Heart left ventricle (tissue), 16 donors: ENCODE measurements around the gene ATP6V0E2. TPM values are rescaled to one million over a fixed set of nuclear protein-coding genes. Genes with fewer than 3 reads are reported as not detected.

Experiments
- ATAC-seq, 4 donors: fragments of 200-7000 bp; cut with Tn5 transposase; one replicate each; pipeline ENCODE4 v1.9.1; 2020 to 2022; ENCODE audit warnings: moderate library complexity in 4 of 4, mild to moderate bottlenecking in 3 of 4, moderate number of reproducible peaks in 1 of 4
- DNase-seq, 5 donors: peaks; one replicate each; pipeline ENCODE4 v3.0.0-alpha.2; 2020
- H3K27ac ChIP-seq, 12 donors: fragments of 200-600 bp; sonication (generic) in 4 of 12; one replicate each; pipeline versions ENCODE4 v1.5.0 to v1.8.0; 2016 to 2022; ENCODE audit warnings: mild to moderate bottlenecking in 2 of 12
- H3K27me3 ChIP-seq, 9 donors: fragments of 200-600 bp; sonication (generic) in 2 of 9; one replicate each; pipeline versions ENCODE4 v1.5.1 to v1.8.0; 2016 to 2022; ENCODE audit warnings: mild to moderate bottlenecking in 3 of 9
- H3K36me3 ChIP-seq, 9 donors: fragments of 200-600 bp; sonication (generic) in 2 of 9; one replicate each; pipeline versions ENCODE4 v1.5.0 to v1.8.0; 2018 to 2022; ENCODE audit warnings: mild to moderate bottlenecking in 2 of 9
- H3K4me1 ChIP-seq, 12 donors: fragments of 200-600 bp; sonication (generic) in 4 of 12; one replicate each; pipeline versions ENCODE4 v1.5.0 to v1.8.0; 2016 to 2022; ENCODE audit warnings: mild to moderate bottlenecking in 3 of 12
- H3K4me3 ChIP-seq, 12 donors: fragments of 200-600 bp; sonication (generic) in 4 of 12; one replicate each; pipeline versions ENCODE4 v1.5.0 to v1.8.0; 2017 to 2022; ENCODE audit warnings: mild to moderate bottlenecking in 9 of 12, moderate library complexity in 4 of 12
- H3K9me3 ChIP-seq, 12 donors: fragments of 200-600 bp; sonication (generic) in 4 of 12; one replicate each; pipeline versions ENCODE4 v1.5.0 to v1.8.0; 2016 to 2022; ENCODE audit warnings: mild to moderate bottlenecking in 1 of 12
- CTCF ChIP-seq, 12 donors: fragments of 200-600 bp; sonication (generic) in 4 of 12; IDR thresholded peaks; one replicate each; pipeline versions ENCODE4 v1.5.0 to v1.8.0; 2018 to 2022; ENCODE audit warnings: antibody characterized with exemption in 12 of 12, mild to moderate bottlenecking in 5 of 12
- POLR2A ChIP-seq, 2 donors: fragments of 450-650 bp; IDR thresholded peaks; one replicate each; pipeline ENCODE4 v1.6.1; 2017; ENCODE audit warnings: antibody characterized with exemption in 2 of 2, mild to moderate bottlenecking in 2 of 2, moderate library complexity in 2 of 2
- WGBS, 4 donors: extraction: QIAGEN DNeasy Blood & Tissue Kit in 2 of 4; methylation state at CpG; one replicate each; pipeline versions ENCODE4 v1.1.5 to v1.1.7; 2013 to 2018; 5-methylcytosine and 5-hydroxymethylcytosine counted together
- intact Hi-C, 10 donors: fragments of 100-400 bp; cut with DNase I; formaldehyde crosslinking; loops; one replicate each; pipeline versions ENCODE4 v1.11.1 to v1.14.2; 2022
- polyA plus RNA-seq, 2 donors: library from polyadenylated mRNA; stranded (reverse); fragments of 200-250 nt; gene quantifications; one replicate each; pipeline ENCODE4 v1.2.3, GENCODE V29; 2013
- total RNA-seq, 9 donors: library from RNA; depleted of rRNA in 2 of 9; stranded (reverse); fragments of >200 nt in 2 of 9; fragmentation: NEBNext Ultra II Directional in 3 of 9; extraction: Animal tissue kit (Norgen Biotek cat#: 25700) in 3 of 9; gene quantifications; one replicate each; pipeline versions ENCODE4 v1.1.0 to v1.2.4, GENCODE V29; 2016 to 2023
- donor health status: ischemic (EF 13 %, LVEDD 7.1; RV severe dilation, severe dysfunction).
- donor health status: healthy with polysubstance abuse.
- donor health status: DM: no; HTN: yes; CAD: no.
- donor health status: DM: no; HTN: no; CAD: no.
- donor health status: ischemic (EF 25% LVEDD 6.9; RV normal size, moderate dysfunction).
- donor health status: ischemic (EF 25% LVEDD 5.7; RV mildly dilated, moderate dysfunction).
- donor health status: healthy.
- donor health status: DM: yes; HTN: yes; CAD: no.
- donor health status: ischemic (EF 35%, LVEDD 5.7; RV mildly dilated, moderate dysfunction).
- donor health status: nonischemic (EF 11% LVEDD 7.7; RV severe dilation, severe dysfunction).
- donor health status: DM: yes; HTN: yes; CAD: no.
- donor health status: PGD.
- donor health status: ischemic (EF 29% LVEDD 5.4; RV normal size, mild dysfunction).
- donor health status: nonischemic (EF 23%, LVEDD 6.1; RV moderate dilation, normal function).

ATP6V0E2 gene
- total and polyA plus RNA-seq, 11 donors = 39.0 to 137 (median 92.2) TPM

GRCh38 chr7:149866139-149866778, 7.5 kb upstream of the ATP6V0E2 start:
- no peak overlapping the region for H3K4me3 ChIP-seq
- no peak for TF ChIP-seq POLR2A (IDR thresholded peaks at IDR 0.05)
- no peak for TF ChIP-seq CTCF (IDR thresholded peaks at IDR 0.05)
- peak overlapping the region in 1 of 12 donors; percentile 81 for H3K27ac ChIP-seq
- intact Hi-C loops = no loop called here
- no peaks in the 10 kb centered on the region for H3K27me3 ChIP-seq
- H3K4me1 ChIP-seq = peaks cover 0 to 46% (median 2%) of the 10 kb centered on the region in 12 donors
- no peaks in the 10 kb centered on the region for H3K9me3 ChIP-seq
- ATAC-seq (no peak), DNase-seq (no peak)
- H3K36me3 ChIP-seq = peaks cover 0 to 54% (median 40%) of the 10 kb centered on the region in 9 donors
- WGBS, 4 donors = 82 to 91% (median 90%) methylated on average over 16 of the region's 16 CpGs

GRCh38 chr7:149866779-149867447, 6.9 kb upstream of the ATP6V0E2 start:
- no peak overlapping the region for H3K4me3 ChIP-seq
- H3K27ac ChIP-seq = peak overlapping the region in 1 of 12 donors; percentile 81
- H3K9me3 ChIP-seq = no peaks in the 10 kb centered on the region
- no peaks in the 10 kb centered on the region for H3K27me3 ChIP-seq
- peaks cover 0 to 46% (median 2%) of the 10 kb centered on the region in 12 donors for H3K4me1 ChIP-seq
- no peak for DNase-seq
- WGBS, 4 donors = 35 to 66% (median 50%) methylated on average over 8 to 11 of the region's 11 CpGs
- TF ChIP-seq CTCF (IDR thresholded peaks at IDR 0.05) = no peak
- TF ChIP-seq POLR2A (IDR thresholded peaks at IDR 0.05) = no peak
- peak in 1 of 4 donors; percentile 29 for ATAC-seq
- peaks cover 0 to 48% (median 35%) of the 10 kb centered on the region in 9 donors for H3K36me3 ChIP-seq
- intact Hi-C loops = no loop called here

GRCh38 chr7:149867762-149868622, 5.8 kb upstream of the ATP6V0E2 start:
- H3K27me3 ChIP-seq = no peaks in the 10 kb centered on the region
- H3K36me3 ChIP-seq = peaks cover 0 to 37% (median 24%) of the 10 kb centered on the region in 9 donors
- ATAC-seq (no peak), DNase-seq (peak in 2 of 5 donors; percentile 23 to 54)
- peaks cover 0 to 57% (median 11%) of the 10 kb centered on the region in 12 donors for H3K4me1 ChIP-seq
- intact Hi-C loops = no loop called here
- TF ChIP-seq POLR2A (IDR thresholded peaks at IDR 0.05) (no peak), CTCF (IDR thresholded peaks at IDR 0.05) (no peak)
- H3K27ac ChIP-seq = peak overlapping the region in 1 of 12 donors; percentile 81
- no peak overlapping the region for H3K4me3 ChIP-seq
- WGBS, 4 donors = 75 to 79% (median 77%) methylated on average over 23 to 25 of the region's 25 CpGs
- no peaks in the 10 kb centered on the region for H3K9me3 ChIP-seq
